ENCODE results near the gene ZMYND10.

- TF ChIP-seq, protein P1, sequence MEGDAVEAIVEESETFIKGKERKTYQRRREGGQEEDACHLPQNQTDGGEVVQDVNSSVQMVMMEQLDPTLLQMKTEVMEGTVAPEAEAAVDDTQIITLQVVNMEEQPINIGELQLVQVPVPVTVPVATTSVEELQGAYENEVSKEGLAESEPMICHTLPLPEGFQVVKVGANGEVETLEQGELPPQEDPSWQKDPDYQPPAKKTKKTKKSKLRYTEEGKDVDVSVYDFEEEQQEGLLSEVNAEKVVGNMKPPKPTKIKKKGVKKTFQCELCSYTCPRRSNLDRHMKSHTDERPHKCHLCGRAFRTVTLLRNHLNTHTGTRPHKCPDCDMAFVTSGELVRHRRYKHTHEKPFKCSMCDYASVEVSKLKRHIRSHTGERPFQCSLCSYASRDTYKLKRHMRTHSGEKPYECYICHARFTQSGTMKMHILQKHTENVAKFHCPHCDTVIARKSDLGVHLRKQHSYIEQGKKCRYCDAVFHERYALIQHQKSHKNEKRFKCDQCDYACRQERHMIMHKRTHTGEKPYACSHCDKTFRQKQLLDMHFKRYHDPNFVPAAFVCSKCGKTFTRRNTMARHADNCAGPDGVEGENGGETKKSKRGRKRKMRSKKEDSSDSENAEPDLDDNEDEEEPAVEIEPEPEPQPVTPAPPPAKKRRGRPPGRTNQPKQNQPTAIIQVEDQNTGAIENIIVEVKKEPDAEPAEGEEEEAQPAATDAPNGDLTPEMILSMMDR (optimal IDR thresholded peaks at IDR 0.05 in 1 of 3, IDR thresholded peaks at IDR 0.05 in 1 of 3, conservative IDR thresholded peaks at IDR 0.05 in 1 of 3; ENCODE audit: extremely low read depth in 1 of 3, insufficient read depth in 2 of 3, low read length in 3 of 3) = no peak
- TF ChIP-seq EZH2 (IDR thresholded peaks at IDR 0.05; ENCODE audit: low read length) = no peak
Measured at GRCh38 chr3:50302095-50303012, 43.2 kb downstream of the ZMYND10 start.
